Measurements from ENCODE around the gene SVEP1. TPM values are rescaled to one million over a fixed set of nuclear protein-coding genes. Genes with fewer than 3 reads are reported as not detected.

SVEP1 gene
- total RNA-seq, 1 experiment from 2014 or later: 0.04 TPM

GRCh38 chr9:110541950-110542349 lies 37.6 kb downstream of the SVEP1 start:
- CTCF ChIA-PET: no interaction called here
- Histone ChIP-seq H3F3A (ENCODE audit: low read length, unreplicated experiment) (no peaks in the 10 kb centered on the region), H3K4me1 (ENCODE audit: insufficient read depth, low read length) (peaks cover 29% of the 10 kb centered on the region), H3K4me3 (ENCODE audit: low read length) (no peak overlapping the region), H2AFZ (ENCODE audit: low read length) (no peak overlapping the region), H4K20me1 (ENCODE audit: low read length) (no peaks in the 10 kb centered on the region), H3K27me3 (ENCODE audit: low read length) (no peaks in the 10 kb centered on the region), H3K79me2 (ENCODE audit: low read length) (no peaks in the 10 kb centered on the region), H3K27ac (ENCODE audit: low read length) (no peak overlapping the region), H3K4me2 (ENCODE audit: low read length) (no peak overlapping the region), H3K9me2 (replicated peaks; ENCODE audit: low read length) (no peaks in the 10 kb centered on the region), H3K36me3 (ENCODE audit: low read depth, low read length) (no peaks in the 10 kb centered on the region), H3K9ac (ENCODE audit: low read length) (no peak overlapping the region), H3K9me3 (ENCODE audit: low read length) (no peaks in the 10 kb centered on the region)
- DNase-seq: no peak
- TF ChIP-seq CTCF (conservative IDR thresholded peaks at IDR 0.05; ENCODE audit: low read depth, low read length): no peak
- TF ChIP-seq EZH2phosphoT487 (IDR thresholded peaks at IDR 0.05; ENCODE audit: borderline replicate concordance, low read length): no peak
- TF ChIP-seq EZH2 (IDR thresholded peaks at IDR 0.05; ENCODE audit: low read length, unreplicated experiment): no peak
- intact Hi-C loops (cut with micrococcal nuclease): no loop called here
- POLR2A ChIA-PET (ENCODE audit: unreplicated experiment): no interaction called here
- no peak for ATAC-seq
- no TSS peak for BruUV-seq (replicated peaks)

GRCh38 chr9:110538647-110539041 lies 40.9 kb downstream of the SVEP1 start:
- intact Hi-C loops (cut with micrococcal nuclease): no loop called here

More at GRCh38 chr9:110538647-110539041, 40.9 kb downstream of the SVEP1 start:
- CTCF ChIA-PET: no interaction called here
- Histone ChIP-seq H3K9me3 (ENCODE audit: low read length) (no peaks in the 10 kb centered on the region), H3K4me2 (ENCODE audit: low read length) (peak overlapping the region; percentile 36), H2AFZ (ENCODE audit: low read length) (no peak overlapping the region), H4K20me1 (ENCODE audit: low read length) (no peaks in the 10 kb centered on the region), H3K27ac (ENCODE audit: low read length) (no peak overlapping the region), H3K4me3 (ENCODE audit: low read length) (no peak overlapping the region), H3K9me2 (replicated peaks; ENCODE audit: low read length) (no peaks in the 10 kb centered on the region), H3K9ac (ENCODE audit: low read length) (no peak overlapping the region), H3K27me3 (ENCODE audit: low read length) (no peaks in the 10 kb centered on the region), H3K36me3 (ENCODE audit: low read depth, low read length) (no peaks in the 10 kb centered on the region), H3F3A (ENCODE audit: low read length, unreplicated experiment) (no peaks in the 10 kb centered on the region), H3K79me2 (ENCODE audit: low read length) (no peaks in the 10 kb centered on the region), H3K4me1 (ENCODE audit: insufficient read depth, low read length) (peaks cover 19% of the 10 kb centered on the region)
- POLR2A ChIA-PET (ENCODE audit: unreplicated experiment): no interaction called here
- no peak for TF ChIP-seq EZH2 (IDR thresholded peaks at IDR 0.05; ENCODE audit: low read length, unreplicated experiment)
- no peak for TF ChIP-seq CTCF (conservative IDR thresholded peaks at IDR 0.05; ENCODE audit: low read depth, low read length)
- no peak for TF ChIP-seq EZH2phosphoT487 (IDR thresholded peaks at IDR 0.05; ENCODE audit: borderline replicate concordance, low read length)
- BruUV-seq (replicated peaks): no TSS peak
- DNase-seq (peak; percentile 44), ATAC-seq (no peak; the same call in 1 of the 2 replicates)
